22Rv1 (cell line): ENCODE data around the gene EPS8L1.

ENCODE experiments used
- ZFX ChIP-seq: fragments of 450-650 bp; IDR thresholded peaks from 2 replicates; pipeline ENCODE4 v1.6.1; 2017; ENCODE audit warnings: antibody characterized with exemption, borderline replicate concordance
- TF ChIP-seq, protein P1 (sequence below): fragments of 450-650 bp; IDR thresholded peaks from 2 replicates; pipeline ENCODE4 v1.5.1; 2017; ENCODE audit warnings: mild to moderate bottlenecking

DNA sequence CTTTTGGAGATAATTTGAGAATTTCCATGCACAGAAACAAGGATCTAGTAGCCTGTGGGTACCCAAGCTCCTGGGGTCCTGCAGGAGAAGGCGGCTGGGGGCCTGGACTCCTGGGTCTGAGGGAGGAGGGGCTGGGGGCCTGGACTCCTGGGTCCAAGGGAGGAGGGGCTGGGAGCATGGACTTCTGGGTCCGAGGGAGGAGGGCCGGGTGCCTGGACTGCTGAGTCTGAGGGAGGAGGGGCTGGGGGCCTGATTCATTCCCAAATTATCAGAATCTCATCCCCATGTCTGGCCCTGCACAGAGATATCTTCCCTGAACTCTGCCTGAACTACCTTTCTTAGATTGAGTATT lies 12.2 kb upstream of the EPS8L1 start:
- TF ChIP-seq, protein P1, sequence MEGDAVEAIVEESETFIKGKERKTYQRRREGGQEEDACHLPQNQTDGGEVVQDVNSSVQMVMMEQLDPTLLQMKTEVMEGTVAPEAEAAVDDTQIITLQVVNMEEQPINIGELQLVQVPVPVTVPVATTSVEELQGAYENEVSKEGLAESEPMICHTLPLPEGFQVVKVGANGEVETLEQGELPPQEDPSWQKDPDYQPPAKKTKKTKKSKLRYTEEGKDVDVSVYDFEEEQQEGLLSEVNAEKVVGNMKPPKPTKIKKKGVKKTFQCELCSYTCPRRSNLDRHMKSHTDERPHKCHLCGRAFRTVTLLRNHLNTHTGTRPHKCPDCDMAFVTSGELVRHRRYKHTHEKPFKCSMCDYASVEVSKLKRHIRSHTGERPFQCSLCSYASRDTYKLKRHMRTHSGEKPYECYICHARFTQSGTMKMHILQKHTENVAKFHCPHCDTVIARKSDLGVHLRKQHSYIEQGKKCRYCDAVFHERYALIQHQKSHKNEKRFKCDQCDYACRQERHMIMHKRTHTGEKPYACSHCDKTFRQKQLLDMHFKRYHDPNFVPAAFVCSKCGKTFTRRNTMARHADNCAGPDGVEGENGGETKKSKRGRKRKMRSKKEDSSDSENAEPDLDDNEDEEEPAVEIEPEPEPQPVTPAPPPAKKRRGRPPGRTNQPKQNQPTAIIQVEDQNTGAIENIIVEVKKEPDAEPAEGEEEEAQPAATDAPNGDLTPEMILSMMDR = no peak
- no peak for TF ChIP-seq ZFX
